Hepatocyte (in vitro differentiated cells): ENCODE measurements around the gene EPAS1. TPM values are rescaled to one million over a fixed set of nuclear protein-coding genes. Genes with fewer than 3 reads are reported as not detected.

Experiments used
- DNase-seq: peaks from one replicate; pipeline ENCODE4 v3.0.0-alpha.2; 2016; ENCODE audit warnings: low spot score
- H2AFZ ChIP-seq: fragments of 200-600 bp; sonication (generic); 2 replicates; pipeline ENCODE4 v1.6.0; 2016; ENCODE audit warnings: antibody characterized with exemption, mild to moderate bottlenecking
- H3K27ac ChIP-seq: fragments of 200-600 bp; sonication (generic); 2 replicates; pipeline ENCODE4 v1.5.1; 2016; ENCODE audit warnings: mild to moderate bottlenecking
- H3K27me3 ChIP-seq: fragments of 200-600 bp; sonication (generic); 2 replicates; pipeline ENCODE4 v1.6.1; 2016
- H3K36me3 ChIP-seq: fragments of 200-600 bp; sonication (generic); replicated peaks from 2 replicates; pipeline ENCODE4 v1.5.1; 2016; ENCODE audit warnings: low read depth; ENCODE audit not compliant: insufficient read depth
- H3K4me1 ChIP-seq: fragments of 200-600 bp; sonication (generic); 2 replicates; pipeline ENCODE4 v1.5.1; 2016; ENCODE audit warnings: mild to moderate bottlenecking, moderate library complexity; ENCODE audit not compliant: insufficient read depth
- H3K4me2 ChIP-seq: fragments of 200-600 bp; sonication (generic); 2 replicates; pipeline ENCODE4 v1.6.0; 2016
- H3K4me3 ChIP-seq: fragments of 200-600 bp; sonication (generic); 2 replicates; pipeline ENCODE4 v1.5.1; 2016; ENCODE audit warnings: mild to moderate bottlenecking
- H3K79me2 ChIP-seq: fragments of 200-600 bp; sonication (generic); 2 replicates; pipeline ENCODE4 v1.6.0; 2017; ENCODE audit warnings: mild to moderate bottlenecking
- H3K9me2 ChIP-seq: fragments of 200-600 bp; sonication (generic); replicated peaks from 2 replicates; pipeline ENCODE4 v1.6.0; 2017; ENCODE audit warnings: mild to moderate bottlenecking; ENCODE audit not compliant: insufficient read depth
- H3K9me3 ChIP-seq: fragments of 200-600 bp; sonication (generic); 2 replicates; pipeline ENCODE4 v1.5.1; 2016; ENCODE audit warnings: low read depth, mild to moderate bottlenecking
- H4K20me1 ChIP-seq: fragments of 200-600 bp; sonication (generic); 2 replicates; pipeline ENCODE4 v1.6.0; 2016; ENCODE audit warnings: mild to moderate bottlenecking; ENCODE audit not compliant: insufficient read depth, poor library complexity, severe bottlenecking
- EZH2 ChIP-seq: fragments of 200-600 bp; sonication (generic); IDR thresholded peaks from 2 replicates; pipeline ENCODE4 v1.6.1; 2016; ENCODE audit warnings: antibody characterized with exemption, mild to moderate bottlenecking, borderline replicate concordance
- EZH2phosphoT487 ChIP-seq: fragments of 200-600 bp; sonication (generic); IDR thresholded peaks from one replicate; pipeline ENCODE4 v1.6.1; 2018; ENCODE audit warnings: antibody characterized with exemption, mild to moderate bottlenecking, low read depth, moderate library complexity; ENCODE audit not compliant: unreplicated experiment, severe bottlenecking
- WGBS: methylation state at CpG from one replicate; pipeline ENCODE4 v1.1.6; 2016; ENCODE audit warnings: low lambda C conversion rate; ENCODE audit errors: missing lambda C conversion rate; 5-methylcytosine and 5-hydroxymethylcytosine counted together
- polyA plus RNA-seq: library from polyadenylated mRNA; unstranded; fragments of >200 nt; fragmentation: Nextera tagmentation; extraction: Ambion mirVana; gene quantifications from 2 replicates; pipeline ENCODE4 v1.2.1, GENCODE V29; 2016
- total RNA-seq: library from RNA; depleted of rRNA; stranded (reverse); fragments of >200 nt; gene quantifications from 2 replicates; pipeline ENCODE4 v1.2.3, GENCODE V29; 2014
- TF ChIP-seq, protein P1 (sequence below): fragments of 200-600 bp; sonication (generic); IDR thresholded peaks from 2 replicates; pipeline ENCODE4 v1.5.1; 2016; ENCODE audit warnings: antibody characterized with exemption, mild to moderate bottlenecking; ENCODE audit not compliant: poor library complexity

Gene EPAS1
- total and polyA plus RNA-seq, 2 experiments from 2014 or later = 112 to 115 TPM

DNA sequence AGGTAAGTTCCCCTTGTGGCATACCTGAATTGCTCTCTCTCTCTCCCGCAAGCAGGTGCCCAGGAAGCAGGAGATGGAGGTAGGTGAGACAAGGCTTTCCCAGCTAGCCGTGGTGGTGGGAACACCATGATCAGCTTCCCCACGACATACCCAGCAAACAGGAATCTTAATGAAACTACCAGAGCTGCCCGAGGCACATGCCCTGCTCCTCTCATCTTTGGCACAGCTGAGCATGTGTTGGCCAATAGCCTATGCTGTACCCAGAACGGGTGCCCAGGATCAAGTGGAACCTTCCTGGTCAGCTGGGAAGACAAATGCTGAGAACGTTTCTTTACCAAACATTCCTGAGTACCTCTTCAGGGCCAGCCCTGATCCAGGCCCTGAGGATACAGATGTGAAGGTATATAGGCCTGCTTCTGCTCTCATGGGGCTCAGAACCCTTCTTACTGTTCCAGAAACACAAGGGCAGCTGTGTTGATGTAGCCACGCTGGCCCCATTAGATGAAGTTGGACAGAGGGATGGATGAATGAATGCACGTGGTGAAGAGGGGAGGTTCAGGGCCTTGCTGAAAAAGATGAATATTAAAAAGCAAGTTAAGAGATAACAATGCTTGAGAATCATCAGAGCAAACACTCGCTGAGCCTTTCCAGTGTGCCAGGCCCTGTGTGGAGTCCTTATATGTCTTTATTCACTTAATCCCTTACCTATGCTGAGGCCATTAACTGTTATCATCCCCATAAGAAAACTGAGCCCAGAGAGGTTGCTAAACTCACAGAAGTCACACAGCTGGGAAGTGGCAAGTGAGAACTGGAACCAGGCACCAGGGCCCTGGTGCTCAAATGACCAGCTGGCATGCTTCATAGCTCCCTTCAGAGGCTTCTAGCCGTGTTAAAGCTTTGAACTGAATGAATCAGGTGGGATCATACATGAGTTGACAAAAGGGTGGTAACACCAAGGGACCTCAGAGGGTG lies 113.4 kb downstream of the EPAS1 start:
- H3K9me3 ChIP-seq = no peaks in the 10 kb centered on the region
- no peaks in the 10 kb centered on the region for H3K36me3 ChIP-seq
- no peak overlapping the region for H3K4me3 ChIP-seq
- TF ChIP-seq EZH2 = no peak
- no peak for TF ChIP-seq EZH2phosphoT487
- TF ChIP-seq, protein P1, sequence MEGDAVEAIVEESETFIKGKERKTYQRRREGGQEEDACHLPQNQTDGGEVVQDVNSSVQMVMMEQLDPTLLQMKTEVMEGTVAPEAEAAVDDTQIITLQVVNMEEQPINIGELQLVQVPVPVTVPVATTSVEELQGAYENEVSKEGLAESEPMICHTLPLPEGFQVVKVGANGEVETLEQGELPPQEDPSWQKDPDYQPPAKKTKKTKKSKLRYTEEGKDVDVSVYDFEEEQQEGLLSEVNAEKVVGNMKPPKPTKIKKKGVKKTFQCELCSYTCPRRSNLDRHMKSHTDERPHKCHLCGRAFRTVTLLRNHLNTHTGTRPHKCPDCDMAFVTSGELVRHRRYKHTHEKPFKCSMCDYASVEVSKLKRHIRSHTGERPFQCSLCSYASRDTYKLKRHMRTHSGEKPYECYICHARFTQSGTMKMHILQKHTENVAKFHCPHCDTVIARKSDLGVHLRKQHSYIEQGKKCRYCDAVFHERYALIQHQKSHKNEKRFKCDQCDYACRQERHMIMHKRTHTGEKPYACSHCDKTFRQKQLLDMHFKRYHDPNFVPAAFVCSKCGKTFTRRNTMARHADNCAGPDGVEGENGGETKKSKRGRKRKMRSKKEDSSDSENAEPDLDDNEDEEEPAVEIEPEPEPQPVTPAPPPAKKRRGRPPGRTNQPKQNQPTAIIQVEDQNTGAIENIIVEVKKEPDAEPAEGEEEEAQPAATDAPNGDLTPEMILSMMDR = no peak
- H3K79me2 ChIP-seq = no peaks in the 10 kb centered on the region
- no peaks in the 10 kb centered on the region for H4K20me1 ChIP-seq
- H3K9me2 ChIP-seq = no peaks in the 10 kb centered on the region
- WGBS = 86% methylated on average over 10 of the region's 10 CpGs
- peaks cover 14% of the 10 kb centered on the region for H3K4me1 ChIP-seq
- no peak overlapping the region for H2AFZ ChIP-seq
- no peak overlapping the region for H3K4me2 ChIP-seq
- no peaks in the 10 kb centered on the region for H3K27me3 ChIP-seq
- H3K27ac ChIP-seq = no peak overlapping the region
- DNase-seq = no peak

DNA sequence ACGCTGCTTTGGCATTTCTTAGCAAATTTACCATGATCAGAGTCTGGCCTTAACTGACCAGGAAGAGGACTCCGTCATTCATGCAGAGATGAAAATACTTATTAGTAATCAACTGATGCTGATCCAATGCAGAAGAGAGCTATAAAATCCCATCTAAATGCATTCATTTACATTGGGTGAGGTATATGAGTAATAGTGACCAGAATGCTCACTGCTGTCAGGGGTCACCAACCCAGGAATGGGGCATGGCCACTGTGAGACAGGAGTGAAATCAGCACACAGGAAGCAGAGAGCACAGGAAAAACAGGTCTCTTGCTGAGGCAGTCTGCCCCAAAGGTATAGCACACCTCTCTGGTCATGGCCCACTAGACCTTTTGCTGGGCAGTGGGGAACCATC lies 114.0 kb downstream of the EPAS1 start:
- Histone ChIP-seq H3K79me2 (no peaks in the 10 kb centered on the region), H3K27me3 (no peaks in the 10 kb centered on the region), H3K9me3 (no peaks in the 10 kb centered on the region), H3K36me3 (no peaks in the 10 kb centered on the region), H3K4me1 (peaks cover 14% of the 10 kb centered on the region), H3K4me2 (no peak overlapping the region), H3K9me2 (no peaks in the 10 kb centered on the region), H3K27ac (no peak overlapping the region), H2AFZ (no peak overlapping the region), H3K4me3 (no peak overlapping the region), H4K20me1 (no peaks in the 10 kb centered on the region)
- TF ChIP-seq EZH2 (no peak), EZH2phosphoT487 (no peak)
- TF ChIP-seq, protein P1 = no peak
- DNase-seq = no peak
- 100% methylated on average over 2 of the region's 2 CpGs for WGBS

DNA sequence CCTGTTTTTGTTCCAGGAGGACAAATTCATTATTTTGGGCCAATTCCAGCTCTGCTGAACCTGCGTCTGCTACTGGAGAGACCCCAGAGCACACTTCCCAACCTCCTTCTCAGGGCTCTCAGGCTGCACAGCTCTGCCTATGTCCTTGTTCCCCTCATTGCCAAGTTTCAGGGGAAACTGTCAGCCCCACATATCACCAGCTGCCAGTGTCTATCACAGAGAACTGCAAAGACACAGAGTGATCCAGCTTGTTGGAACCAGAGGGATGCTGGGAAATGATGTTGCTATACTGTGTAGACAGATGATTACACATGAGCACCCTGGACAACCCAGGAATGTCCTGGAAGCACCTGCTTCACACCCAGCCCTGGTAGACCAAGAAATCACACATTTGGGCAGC lies 114.8 kb downstream of the EPAS1 start:
- no peaks in the 10 kb centered on the region for H3K36me3 ChIP-seq
- no peaks in the 10 kb centered on the region for H4K20me1 ChIP-seq
- H3K9me2 ChIP-seq = no peaks in the 10 kb centered on the region
- H3K79me2 ChIP-seq = no peaks in the 10 kb centered on the region
- H3K27ac ChIP-seq = no peak overlapping the region
- WGBS = 100% methylated on average over 1 of the region's 1 CpG
- H3K4me2 ChIP-seq = no peak overlapping the region
- TF ChIP-seq, protein P1 = no peak
- no peak for TF ChIP-seq EZH2phosphoT487
- TF ChIP-seq EZH2 = no peak
- H3K4me1 ChIP-seq = peaks cover 14% of the 10 kb centered on the region
- DNase-seq = no peak
- no peaks in the 10 kb centered on the region for H3K9me3 ChIP-seq
- H3K27me3 ChIP-seq = no peaks in the 10 kb centered on the region
- no peak overlapping the region for H3K4me3 ChIP-seq
- H2AFZ ChIP-seq = no peak overlapping the region
